ENCODE results near the gene VWCE.

VWCE gene

GRCh38 chr11:61310749-61311148, 15.6 kb upstream of the VWCE start:
- TF ChIP-seq CTCF (IDR thresholded peaks at IDR 0.05; ENCODE audit: low read depth, low read length, missing control alignments) = no peak
- Histone ChIP-seq H3K4me3 (ENCODE audit: low read depth, low read length) (no peak overlapping the region), H3K27ac (no peak overlapping the region), H3K36me3 (replicated peaks) (peaks cover 89% of the 10 kb centered on the region), H3K27me3 (replicated peaks) (no peaks in the 10 kb centered on the region)
- in situ Hi-C loops (cut with HindIII; ENCODE audit: low pct_ligation_motif_present, low sequenced_read_pairs) = no loop called here
- DNase-seq = no peak

GRCh38 chr11:61309739-61310138, 14.6 kb upstream of the VWCE start:
- in situ Hi-C loops (cut with HindIII; ENCODE audit: low pct_ligation_motif_present, low sequenced_read_pairs) = no loop called here
- no peaks in the 10 kb centered on the region for H3K27me3 ChIP-seq (replicated peaks)
- no peak overlapping the region for H3K27ac ChIP-seq
- no peak overlapping the region for H3K4me3 ChIP-seq (ENCODE audit: low read depth, low read length)
- no peak for DNase-seq
- H3K36me3 ChIP-seq (replicated peaks) = peaks cover 92% of the 10 kb centered on the region
- no peak for TF ChIP-seq CTCF (IDR thresholded peaks at IDR 0.05; ENCODE audit: low read depth, low read length, missing control alignments)

DNA sequence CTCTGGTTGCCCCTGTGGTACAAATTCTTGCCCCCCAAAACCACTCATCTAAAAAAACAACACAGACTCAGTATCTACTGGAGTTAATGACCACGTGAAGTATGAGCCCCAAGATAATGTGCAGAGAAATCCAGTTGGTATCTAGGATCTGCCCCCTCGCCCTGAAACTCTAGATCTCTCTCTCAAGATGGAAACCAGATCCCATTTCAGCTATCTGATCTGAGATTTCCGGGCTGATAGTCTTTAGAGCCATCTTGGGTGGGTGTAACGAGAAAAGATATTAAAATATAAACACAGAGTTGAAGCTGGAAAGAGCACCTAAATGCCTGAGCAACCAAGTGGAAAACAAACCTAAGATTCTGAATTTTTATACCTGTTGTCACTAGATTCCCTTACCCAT, 14.0 kb upstream of the VWCE start:
- no peak for TF ChIP-seq CTCF (IDR thresholded peaks at IDR 0.05; ENCODE audit: low read depth, low read length, missing control alignments)
- H3K36me3 ChIP-seq (replicated peaks) = peaks cover 91% of the 10 kb centered on the region
- no peak overlapping the region for H3K27ac ChIP-seq
- H3K4me3 ChIP-seq (ENCODE audit: low read depth, low read length) = no peak overlapping the region
- H3K27me3 ChIP-seq (replicated peaks) = no peaks in the 10 kb centered on the region
- DNase-seq = no peak
- in situ Hi-C loops (cut with HindIII; ENCODE audit: low pct_ligation_motif_present, low sequenced_read_pairs) = no loop called here

GRCh38 chr11:61307354-61307753, 12.2 kb upstream of the VWCE start:
- Histone ChIP-seq H3K36me3 (replicated peaks) (peaks cover 90% of the 10 kb centered on the region), H3K27ac (no peak overlapping the region), H3K4me3 (ENCODE audit: low read depth, low read length) (no peak overlapping the region), H3K27me3 (replicated peaks) (no peaks in the 10 kb centered on the region)
- in situ Hi-C loops (cut with HindIII; ENCODE audit: low pct_ligation_motif_present, low sequenced_read_pairs) = no loop called here
- DNase-seq = no peak
- TF ChIP-seq CTCF (IDR thresholded peaks at IDR 0.05; ENCODE audit: low read depth, low read length, missing control alignments) = no peak

DNA sequence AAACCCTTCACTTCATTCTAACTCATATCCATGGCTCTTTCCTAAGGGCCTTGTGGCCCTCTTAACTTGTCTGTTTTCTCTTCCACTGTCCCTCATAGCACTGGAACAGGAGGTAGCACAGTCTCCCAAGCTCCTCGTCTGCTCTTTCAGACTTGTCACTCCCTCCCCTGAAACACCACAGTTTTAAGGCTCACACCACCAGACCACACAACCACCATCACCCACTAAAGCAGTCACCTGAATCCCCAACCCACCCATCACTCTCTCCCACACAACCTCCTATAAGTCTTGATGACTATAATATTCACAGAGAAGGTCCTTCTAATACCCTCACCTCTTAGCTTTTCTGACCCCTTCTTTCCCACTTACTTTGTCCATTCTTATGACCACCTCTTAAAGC, 11.1 kb upstream of the VWCE start:
- Histone ChIP-seq H3K4me3 (ENCODE audit: low read depth, low read length) (no peak overlapping the region), H3K27me3 (replicated peaks) (no peaks in the 10 kb centered on the region), H3K36me3 (replicated peaks) (peaks cover 89% of the 10 kb centered on the region), H3K27ac (no peak overlapping the region)
- no peak for TF ChIP-seq CTCF (IDR thresholded peaks at IDR 0.05; ENCODE audit: low read depth, low read length, missing control alignments)
- DNase-seq = no peak
- in situ Hi-C loops (cut with HindIII; ENCODE audit: low pct_ligation_motif_present, low sequenced_read_pairs) = no loop called here

- in situ Hi-C loops (cut with HindIII; ENCODE audit: low pct_ligation_motif_present, low sequenced_read_pairs) = no loop called here
- no peak overlapping the region for H3K27ac ChIP-seq
- peaks cover 91% of the 10 kb centered on the region for H3K36me3 ChIP-seq (replicated peaks)
- no peaks in the 10 kb centered on the region for H3K27me3 ChIP-seq (replicated peaks)
- no peak overlapping the region for H3K4me3 ChIP-seq (ENCODE audit: low read depth, low read length)
- TF ChIP-seq CTCF (IDR thresholded peaks at IDR 0.05; ENCODE audit: low read depth, low read length, missing control alignments) = no peak
- no peak for DNase-seq
These were observed 10.3 kb upstream of the VWCE start for GRCh38 chr11:61305417-61305816.
